GM12865 (cell line): ENCODE data around the gene C5.

Experiments used
- DNase-seq: peaks from one replicate; pipeline ENCODE4 v3.0.0; 2010; ENCODE audit warnings: low read depth
- H3K4me3 ChIP-seq: 2 replicates; pipeline ENCODE4 v1.5.1; 2011; ENCODE audit warnings: mild to moderate bottlenecking, low read depth, low read length, control low read depth
- CTCF ChIP-seq: IDR thresholded peaks from 2 replicates; pipeline ENCODE4 v1.5.1; 2011; ENCODE audit warnings: low read length, control low read depth, low read depth, inconsistent platforms; ENCODE audit not compliant: insufficient read depth; ENCODE audit errors: missing control alignments

C5 gene

GRCh38 chr9:120983259-120983837, 66.7 kb downstream of the C5 start:
- no peak overlapping the region for H3K4me3 ChIP-seq

DNA sequence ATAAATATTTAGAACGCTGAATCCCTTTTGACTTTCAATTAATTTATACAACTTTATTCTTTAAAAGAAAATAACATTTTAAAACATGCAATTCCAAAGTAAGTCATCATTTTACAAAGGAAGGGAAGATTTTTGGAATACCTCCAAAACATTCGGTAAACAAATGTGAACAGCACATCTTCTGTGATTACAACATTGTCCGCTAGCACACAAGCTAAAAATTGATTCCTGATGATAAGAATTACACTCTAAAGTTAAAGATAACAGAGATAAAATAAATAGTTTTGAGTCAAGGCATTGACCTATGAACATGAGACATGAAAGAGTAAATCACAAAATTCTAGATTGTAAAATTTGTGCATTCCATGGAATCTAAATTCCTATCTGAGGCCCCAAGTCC, 67.2 kb downstream of the C5 start:
- no peak for TF ChIP-seq CTCF

More at GRCh38 chr9:120983259-120983837, 66.7 kb downstream of the C5 start:
- TF ChIP-seq CTCF = no peak
- peak; percentile 60 for DNase-seq

GRCh38 chr9:120980951-120981350, 69.1 kb downstream of the C5 start:
- no peak overlapping the region for H3K4me3 ChIP-seq
- TF ChIP-seq CTCF = no peak
- no peak for DNase-seq

More for the DNA sequence above, 67.2 kb downstream of the C5 start:
- DNase-seq = no peak
- no peak overlapping the region for H3K4me3 ChIP-seq

GRCh38 chr9:120979797-120980196, 70.3 kb downstream of the C5 start:
- H3K4me3 ChIP-seq = no peak overlapping the region
- DNase-seq = no peak
- TF ChIP-seq CTCF = no peak

- TF ChIP-seq CTCF = no peak
- no peak for DNase-seq
- H3K4me3 ChIP-seq = no peak overlapping the region
Observed at GRCh38 chr9:120978987-120979386, 71.1 kb downstream of the C5 start.

DNA sequence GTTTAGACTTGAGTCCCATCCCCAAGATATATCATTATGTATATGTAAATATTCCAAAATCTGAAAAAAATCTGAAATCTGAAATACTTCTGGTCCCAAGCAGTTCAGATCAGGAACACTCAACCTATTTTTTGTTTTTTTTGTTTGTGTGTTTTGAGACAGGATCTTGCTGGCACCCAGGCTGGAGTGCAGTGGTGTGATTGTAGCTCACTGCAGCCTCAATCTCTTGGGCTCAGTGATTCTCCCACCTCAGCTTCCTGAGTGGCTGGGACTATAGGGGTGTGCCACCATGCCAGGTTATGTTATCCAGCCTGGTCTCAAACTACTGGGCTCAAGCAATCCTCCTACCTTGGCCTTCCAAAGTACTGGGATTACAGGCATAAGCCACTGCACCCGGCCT, 72.8 kb downstream of the C5 start:
- no peak overlapping the region for H3K4me3 ChIP-seq
- no peak for DNase-seq
- no peak for TF ChIP-seq CTCF

DNA sequence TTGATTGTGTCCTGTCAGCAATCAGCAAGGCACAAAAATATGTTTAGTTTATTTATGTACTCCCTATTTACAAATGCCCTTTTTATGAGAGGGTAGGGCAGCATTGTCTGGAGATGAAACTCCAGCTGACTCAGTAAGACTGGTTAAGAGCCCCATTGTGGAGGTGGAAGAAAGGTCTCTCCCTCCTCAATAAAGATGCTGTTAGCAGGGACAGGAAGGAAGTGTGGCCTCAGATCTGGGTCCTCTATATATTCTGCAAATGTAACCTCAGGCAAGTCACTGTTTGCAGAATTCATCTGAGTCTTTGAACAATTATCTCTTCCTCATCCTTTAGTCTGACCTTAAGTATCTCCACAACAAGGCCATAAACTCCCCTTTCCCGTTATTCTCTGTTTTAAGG, 75.2 kb downstream of the C5 start:
- no peak overlapping the region for H3K4me3 ChIP-seq
- no peak for TF ChIP-seq CTCF
- DNase-seq = no peak
